HG02571 (cell line): ENCODE measurements around the gene BACH2.
"Not testable (repeated sequence)": the region's sequence is repeated elsewhere in the genome, so short reads cannot be mapped to it uniquely, and the experiment has no call there.

Experiments used
- ATAC-seq: cut with Tn5 transposase; IDR thresholded peaks from one replicate; pipeline ENCODE4 v1.9.1; 2021; ENCODE audit warnings: mild to moderate bottlenecking, moderate library complexity; ENCODE audit not compliant: unreplicated experiment

Gene BACH2

DNA sequence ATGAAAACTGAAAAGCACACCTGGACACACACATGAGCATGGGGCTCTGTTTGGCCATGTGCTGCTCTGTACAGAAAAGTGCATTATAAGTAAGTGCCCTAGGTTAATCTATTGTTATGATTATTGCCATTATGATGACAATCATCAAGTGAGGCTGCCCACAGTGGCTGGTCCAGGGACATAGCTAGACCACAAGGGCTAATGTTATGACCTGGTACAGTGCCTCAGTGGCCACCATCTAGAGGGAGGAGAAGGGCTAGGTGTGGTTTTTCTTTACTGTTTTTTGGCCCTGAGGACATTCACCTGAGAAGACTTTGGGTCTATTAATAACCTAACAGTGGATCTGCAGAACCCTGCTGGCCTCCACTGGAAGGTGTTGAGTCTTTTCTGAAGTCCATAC is 316.3 kb downstream of the BACH2 start:
- no peak for ATAC-seq

DNA sequence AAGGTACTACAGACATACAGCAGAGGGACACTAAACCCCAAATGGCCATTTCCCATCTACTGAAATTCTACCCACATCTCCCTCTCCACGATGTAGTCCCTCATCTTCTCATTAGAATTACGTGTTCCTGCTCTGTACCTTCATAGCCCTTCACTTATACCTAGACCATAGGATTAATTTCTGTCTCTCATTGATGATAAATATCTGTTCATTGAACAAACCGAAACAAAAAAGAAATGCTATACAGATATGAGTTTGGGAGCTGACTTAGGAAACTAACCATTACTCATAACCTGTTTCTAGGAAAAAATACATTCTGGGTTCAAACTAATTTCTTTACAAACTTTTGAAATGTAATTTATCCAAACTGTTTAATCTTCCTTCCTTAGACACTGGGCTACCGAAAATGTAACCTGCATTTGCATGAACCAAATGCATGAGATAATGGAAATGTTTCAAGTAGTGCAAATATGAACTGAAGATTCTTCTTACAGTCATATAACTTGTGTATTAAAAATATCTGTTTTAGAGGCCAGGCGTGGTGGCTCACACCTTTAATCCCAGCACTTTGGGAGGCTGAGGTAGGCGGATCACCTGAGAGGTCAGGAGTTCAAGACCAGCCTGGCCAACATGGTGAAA is 317.0 kb downstream of the BACH2 start:
- no peak for ATAC-seq

DNA sequence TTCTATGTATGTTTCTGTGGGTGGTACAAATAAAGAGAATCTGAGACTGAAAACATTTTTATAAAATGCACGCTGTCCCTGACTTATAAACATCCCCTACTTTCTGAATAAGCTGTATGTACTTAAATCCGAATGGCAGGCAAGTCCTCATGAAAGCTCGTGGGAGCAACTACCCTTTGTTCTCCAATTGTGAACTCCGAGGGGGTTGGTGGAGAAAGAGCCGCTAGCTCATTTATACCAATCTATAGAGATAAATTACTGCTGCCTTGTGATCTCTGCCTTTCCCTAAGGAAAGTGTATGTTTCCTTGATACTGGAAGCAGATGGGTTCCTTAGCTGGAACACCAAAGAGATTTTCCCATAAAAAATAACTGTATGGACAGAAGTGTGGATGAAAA is 317.9 kb downstream of the BACH2 start:
- no peak for ATAC-seq

DNA sequence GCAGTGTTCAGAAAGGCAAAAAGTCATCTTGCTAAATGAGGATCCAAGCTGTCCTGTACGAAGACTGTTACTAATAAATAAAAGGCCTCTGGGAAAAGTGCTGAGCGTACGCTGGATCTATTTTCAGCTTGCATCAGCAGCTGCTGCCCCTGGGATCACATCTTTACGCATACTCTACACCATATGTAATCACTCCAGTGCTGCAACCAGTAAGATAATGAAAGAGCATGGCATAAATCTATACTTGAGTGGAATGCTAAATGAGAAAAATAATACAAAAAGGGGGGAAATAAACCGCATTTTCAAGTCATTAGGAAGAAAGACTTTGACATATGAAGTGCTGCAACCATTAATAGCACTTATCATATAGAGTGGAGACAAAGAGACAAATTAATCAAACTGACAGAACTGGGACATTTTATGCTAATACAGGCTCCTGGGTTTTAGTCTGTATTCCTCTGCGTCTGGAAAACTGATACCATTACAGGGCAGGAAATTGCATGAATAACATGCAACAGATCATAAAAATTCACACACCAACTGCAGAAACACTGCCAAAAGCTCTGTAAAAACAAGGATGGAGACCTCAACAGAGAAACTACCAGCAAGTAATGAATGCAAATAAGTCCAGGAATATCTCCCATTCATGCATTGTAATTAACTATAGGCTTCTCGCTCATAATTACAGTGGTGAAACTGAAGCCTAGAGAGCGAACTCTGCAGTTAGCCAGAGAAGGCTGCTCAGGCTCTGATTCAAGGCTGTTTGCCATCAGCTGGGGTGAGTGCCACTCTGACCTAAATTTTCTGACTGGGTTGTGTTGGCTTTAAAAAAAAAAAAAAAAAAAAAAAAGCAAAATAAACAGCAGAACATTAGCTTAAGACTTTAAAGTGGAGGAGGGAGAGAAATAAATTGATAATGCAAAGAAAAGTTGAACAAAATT is 318.6 kb downstream of the BACH2 start:
- ATAC-seq, result no peak

- no peak for ATAC-seq
These were observed 320.0 kb downstream of the BACH2 start for GRCh38 chr6:89976694-89977020.

DNA sequence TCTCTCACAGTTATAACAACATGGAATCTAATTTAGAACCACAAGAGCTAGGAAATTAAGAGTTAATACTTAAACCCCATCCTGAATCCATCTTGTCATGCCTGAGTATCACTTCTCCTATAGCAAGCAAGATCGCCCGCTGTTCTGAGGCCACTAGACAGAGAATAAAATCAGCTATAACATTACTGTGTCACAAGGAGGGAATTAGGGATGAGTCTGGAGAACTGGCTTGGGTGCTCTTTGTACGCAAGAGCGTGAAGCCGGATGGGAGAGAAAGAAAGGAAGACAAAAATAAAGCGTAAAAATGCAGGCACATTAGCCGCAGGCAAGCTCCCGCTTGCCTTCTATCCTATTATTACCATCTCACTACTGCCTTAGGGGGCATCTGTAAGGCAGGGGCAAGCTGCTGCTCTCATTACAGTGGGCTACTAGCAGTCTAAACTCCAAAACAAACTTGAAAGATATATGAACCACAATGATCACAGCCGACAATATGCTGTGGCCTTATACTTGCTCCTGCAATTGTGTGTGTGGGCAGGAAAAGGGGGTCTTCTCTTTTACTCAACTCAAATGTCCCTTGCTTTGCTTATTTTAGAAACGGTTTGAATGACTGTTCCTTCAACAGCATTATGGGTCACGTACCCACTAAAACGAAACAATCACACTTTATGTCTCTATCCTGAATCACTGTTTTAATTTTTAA is 320.5 kb downstream of the BACH2 start:
- no peak for ATAC-seq

- no peak for ATAC-seq
These were observed 321.3 kb downstream of the BACH2 start for GRCh38 chr6:89975366-89975765.

DNA sequence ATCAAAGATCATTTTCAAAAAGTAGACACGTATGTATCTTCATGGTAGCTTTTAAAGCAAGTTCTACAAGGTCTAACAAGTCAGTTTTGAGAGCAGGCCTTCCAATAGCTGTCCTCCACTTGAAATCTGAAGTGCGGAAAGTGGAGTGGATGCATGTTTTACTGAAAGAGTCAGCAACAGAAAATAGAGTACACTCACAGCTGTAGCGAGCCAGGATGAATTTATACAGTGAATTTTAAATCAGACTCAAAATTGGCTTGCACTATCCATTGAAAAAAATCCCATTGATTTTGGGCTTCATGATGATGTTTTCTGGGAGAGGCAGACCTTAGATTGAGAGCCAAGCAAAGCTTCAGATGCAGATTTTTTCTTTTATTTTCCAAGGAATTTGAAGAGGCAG is 321.8 kb downstream of the BACH2 start:
- ATAC-seq, result no peak

GRCh38 chr6:89972025-89972381 is 324.6 kb downstream of the BACH2 start:
- no peak for ATAC-seq

DNA sequence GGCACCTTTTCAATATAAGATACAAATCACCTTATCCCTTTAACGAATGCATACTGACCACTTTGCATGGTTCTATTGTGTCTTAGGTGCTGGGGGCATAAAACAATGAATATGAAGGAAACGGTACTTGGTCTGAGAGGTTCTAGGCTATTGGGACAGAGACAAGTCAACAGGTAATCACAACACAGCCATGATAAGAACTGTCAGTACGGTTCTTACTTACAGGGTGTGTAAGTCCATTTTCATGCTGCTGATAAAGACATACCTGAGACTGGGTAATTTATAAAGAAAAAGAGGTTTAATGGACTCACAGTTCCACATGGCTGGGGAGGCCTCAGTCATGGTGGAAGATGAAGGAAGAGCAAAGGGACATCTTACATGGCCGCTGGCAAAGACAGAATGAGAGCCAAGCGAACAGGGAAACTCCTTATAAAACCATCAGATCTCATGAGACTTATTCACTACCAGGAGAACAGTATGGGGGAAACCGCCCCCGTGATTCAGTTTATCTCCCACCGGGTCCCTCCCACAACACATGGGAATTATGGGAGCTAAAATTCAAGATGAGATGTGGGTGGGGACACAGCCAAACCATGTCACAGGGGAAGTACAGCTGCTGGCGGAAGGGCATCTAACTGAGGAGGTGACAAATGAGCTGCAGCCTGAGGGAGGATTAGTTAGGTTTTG is 325.2 kb downstream of the BACH2 start:
- ATAC-seq, result not testable (repeated sequence)

DNA sequence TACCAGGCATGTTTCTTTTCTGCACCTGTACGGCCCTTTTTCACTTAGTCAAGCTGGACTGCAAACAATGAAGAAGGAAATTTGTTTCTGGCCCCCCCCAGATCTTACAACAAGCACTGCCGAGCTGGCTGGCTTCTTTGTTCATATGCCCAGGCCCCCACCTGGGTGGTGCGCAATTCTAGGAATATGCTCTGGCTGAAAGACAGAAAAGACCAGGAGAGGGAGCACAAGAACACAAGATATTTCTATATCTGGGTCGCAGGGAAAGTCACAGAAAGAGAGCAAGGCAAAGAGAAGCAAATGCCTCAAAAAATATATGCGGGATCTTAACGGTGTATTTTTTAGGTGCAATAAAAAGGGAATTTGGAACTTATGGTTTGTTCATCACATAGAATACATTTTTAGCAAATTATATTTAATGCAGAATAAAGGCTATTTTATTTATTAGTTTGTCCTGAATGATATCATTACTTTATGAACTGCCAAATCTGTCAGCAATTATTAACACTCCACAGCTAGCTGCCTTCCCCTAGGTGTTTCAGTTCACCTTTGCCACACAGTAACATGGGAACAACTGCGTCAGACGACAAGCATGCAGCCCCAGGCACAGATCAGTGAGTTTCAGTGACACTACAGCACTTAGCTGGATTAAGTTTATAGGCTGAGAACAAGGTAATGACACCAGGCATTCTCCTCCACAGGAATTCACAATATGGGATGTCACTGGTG is 325.9 kb downstream of the BACH2 start:
- ATAC-seq, result no peak

DNA sequence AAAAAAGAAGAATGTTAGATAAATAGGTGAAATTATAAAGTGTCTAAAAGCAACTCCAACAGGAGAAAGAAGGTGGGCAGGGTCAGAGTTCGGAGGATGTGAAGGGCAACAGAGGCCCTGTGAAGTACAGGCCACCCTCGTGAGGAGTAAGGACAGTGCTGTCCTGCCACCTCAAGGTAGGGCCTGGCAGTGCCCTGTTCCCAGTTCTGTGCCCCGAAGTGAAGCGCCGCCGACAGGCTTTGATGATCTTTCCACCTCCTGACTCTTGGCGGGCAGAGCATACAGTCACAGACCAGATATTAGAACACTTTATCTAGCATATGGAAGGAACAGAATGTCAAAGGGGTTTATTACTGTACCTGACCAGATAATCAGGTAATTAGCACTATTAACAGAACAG is 326.6 kb downstream of the BACH2 start:
- no peak for ATAC-seq

GRCh38 chr6:89966913-89967312 is 329.7 kb downstream of the BACH2 start:
- ATAC-seq, result no peak

- no peak for ATAC-seq
These were observed 330.5 kb downstream of the BACH2 start for GRCh38 chr6:89966228-89966544.

GRCh38 chr6:89965441-89966227 is 331.0 kb downstream of the BACH2 start:
- no peak for ATAC-seq

- ATAC-seq, result no peak
These were observed 333.3 kb downstream of the BACH2 start for GRCh38 chr6:89963391-89963790.

GRCh38 chr6:89961481-89961880 is 335.2 kb downstream of the BACH2 start:
- ATAC-seq, result no peak

GRCh38 chr6:89959883-89960282 is 336.8 kb downstream of the BACH2 start:
- ATAC-seq, result no peak

DNA sequence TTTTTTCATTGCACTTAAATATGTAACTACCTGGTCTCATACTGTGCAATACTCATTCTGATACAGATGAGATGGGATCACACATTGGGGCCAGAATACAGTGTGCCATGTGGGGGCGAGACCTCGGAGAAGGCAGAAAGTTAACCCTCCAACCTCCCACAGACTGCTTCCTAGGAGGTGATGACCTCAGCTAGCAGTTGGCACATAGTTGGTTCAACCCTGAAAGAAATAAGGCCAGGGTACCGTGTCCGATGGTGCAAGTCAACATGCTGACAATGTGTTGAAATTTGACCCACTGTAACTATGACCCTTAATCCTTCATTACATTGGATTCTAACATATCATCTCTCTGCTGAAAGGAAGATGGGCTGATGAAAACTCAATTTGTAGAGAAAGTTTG is 340.5 kb downstream of the BACH2 start:
- ATAC-seq, result no peak

DNA sequence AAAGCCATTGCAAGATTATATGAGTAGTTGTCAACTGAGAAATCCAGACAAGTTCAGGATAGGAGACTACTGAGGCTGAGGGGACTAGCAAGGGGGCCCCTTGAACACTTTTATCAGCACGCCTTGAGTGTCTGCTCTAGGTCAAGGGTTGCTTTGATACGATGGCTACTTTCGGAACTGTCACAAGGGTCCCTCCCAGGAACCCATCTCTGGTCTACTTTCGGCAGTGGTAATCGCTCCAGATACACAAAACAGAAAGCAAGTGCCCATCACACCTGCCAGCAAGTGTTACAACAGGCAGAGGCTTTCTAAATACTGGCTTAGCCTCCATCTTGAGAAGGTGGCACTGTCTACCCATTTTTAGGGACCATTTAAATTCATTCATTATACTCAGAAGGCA is 341.3 kb downstream of the BACH2 start:
- no peak for ATAC-seq
